ENCODE measurements around the gene MYOM3.
"Not testable (repeated sequence)": the region's sequence is repeated elsewhere in the genome, so short reads cannot be mapped to it uniquely, and the experiment has no call there.

The MYOM3 gene

GRCh38 chr1:24009406-24009805 lies 102.5 kb downstream of the MYOM3 start:
- H3K4me1 ChIP-seq (ENCODE audit: control insufficient read depth, insufficient read depth, low read length): peaks cover 9% of the 10 kb centered on the region; the same call in 1 of the 2 replicates
- no peaks in the 10 kb centered on the region for H3K9me3 ChIP-seq (ENCODE audit: control insufficient read depth, insufficient read depth, low read length)
- H3K27ac ChIP-seq (ENCODE audit: low read depth, low read length): no peak overlapping the region
- no peak overlapping the region for H3K4me3 ChIP-seq (ENCODE audit: low read depth, low read length)
- H3K36me3 ChIP-seq (ENCODE audit: control insufficient read depth, insufficient read depth, low read length): no peaks in the 10 kb centered on the region
- H3K27me3 ChIP-seq (ENCODE audit: control insufficient read depth, insufficient read depth, low read length): no peaks in the 10 kb centered on the region
- H3K9ac ChIP-seq (ENCODE audit: low read depth, low read length): no peak overlapping the region

- H3K9me3 ChIP-seq (ENCODE audit: control insufficient read depth, insufficient read depth, low read length); H3K27me3 ChIP-seq (ENCODE audit: control insufficient read depth, insufficient read depth, low read length); H3K36me3 ChIP-seq (ENCODE audit: control insufficient read depth, insufficient read depth, low read length); H3K9ac ChIP-seq (ENCODE audit: low read depth, low read length); H3K27ac ChIP-seq (ENCODE audit: low read depth, low read length); H3K4me3 ChIP-seq (ENCODE audit: low read depth, low read length): not testable (repeated sequence)
- H3K4me1 ChIP-seq (ENCODE audit: control insufficient read depth, insufficient read depth, low read length): peaks cover 15% of the 10 kb centered on the region
Measured at GRCh38 chr1:24008574-24009184, 103.3 kb downstream of the MYOM3 start.

DNA sequence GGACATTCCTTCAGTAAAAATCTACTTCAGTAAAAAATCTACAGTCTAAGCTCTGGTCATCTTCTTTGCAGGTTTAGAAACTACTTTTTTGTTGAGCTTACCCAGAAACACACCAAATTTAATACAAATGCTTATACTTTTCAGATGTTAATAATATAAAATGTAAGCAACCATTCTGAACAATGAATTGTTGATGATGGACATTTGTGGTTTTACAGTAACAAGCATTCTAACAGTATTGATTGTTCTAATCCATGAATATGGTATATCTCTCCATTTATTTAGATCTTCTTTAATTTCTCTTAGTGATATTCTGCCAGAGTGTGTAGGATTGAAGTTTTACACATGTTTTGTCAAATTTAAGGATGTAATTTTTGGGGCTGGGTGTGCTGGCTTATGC lies 104.9 kb downstream of the MYOM3 start:
- H3K9me3 ChIP-seq (ENCODE audit: control insufficient read depth, insufficient read depth, low read length): no peaks in the 10 kb centered on the region
- H3K4me3 ChIP-seq (ENCODE audit: low read depth, low read length): no peak overlapping the region
- no peaks in the 10 kb centered on the region for H3K27me3 ChIP-seq (ENCODE audit: control insufficient read depth, insufficient read depth, low read length)
- peaks cover 25% of the 10 kb centered on the region for H3K4me1 ChIP-seq (ENCODE audit: control insufficient read depth, insufficient read depth, low read length)
- no peaks in the 10 kb centered on the region for H3K36me3 ChIP-seq (ENCODE audit: control insufficient read depth, insufficient read depth, low read length)
- H3K9ac ChIP-seq (ENCODE audit: low read depth, low read length): no peak overlapping the region
- no peak overlapping the region for H3K27ac ChIP-seq (ENCODE audit: low read depth, low read length)

Data from HUES48 (cell line).